SK-N-SH (cell line): ENCODE data around the gene TNFRSF21.

Experiments
- CTCF ChIP-seq: fragments of 200-600 bp; sonication (generic); IDR thresholded peaks from 2 replicates; pipeline ENCODE4 v1.6.1; 2017; ENCODE audit warnings: antibody characterized with exemption, mild to moderate bottlenecking, moderate library complexity
- EZH2phosphoT487 ChIP-seq: fragments of 200-600 bp; sonication (generic); IDR thresholded peaks from 2 replicates; pipeline ENCODE4 v1.6.1; 2017; ENCODE audit warnings: low read depth, mixed run types, mild to moderate bottlenecking, antibody characterized with exemption, moderate library complexity, borderline replicate concordance
- MAX ChIP-seq: IDR thresholded peaks from 2 replicates; pipeline ENCODE4 v1.4.0; 2012; ENCODE audit warnings: low read depth
- POLR2AphosphoS5 ChIP-seq: IDR thresholded peaks from 2 replicates; pipeline ENCODE4 v1.6.1; 2012; ENCODE audit warnings: low read depth, low read length
- RFX5 ChIP-seq: IDR thresholded peaks from 2 replicates; pipeline ENCODE4 v1.6.1; 2012; ENCODE audit warnings: mild to moderate bottlenecking, improper control_type of control experiment, low read length
- TAF1 ChIP-seq: IDR thresholded peaks from 2 replicates; pipeline ENCODE4 v1.6.1; 2012; ENCODE audit warnings: low read depth, mild to moderate bottlenecking, low read length, moderate library complexity, borderline replicate concordance
- TF ChIP-seq, protein P1 (sequence below): fragments of 150-350 bp; IDR thresholded peaks from 2 replicates; pipeline ENCODE4 v1.6.1; 2016; ENCODE audit warnings: mild to moderate bottlenecking, low read depth, low read length

DNA sequence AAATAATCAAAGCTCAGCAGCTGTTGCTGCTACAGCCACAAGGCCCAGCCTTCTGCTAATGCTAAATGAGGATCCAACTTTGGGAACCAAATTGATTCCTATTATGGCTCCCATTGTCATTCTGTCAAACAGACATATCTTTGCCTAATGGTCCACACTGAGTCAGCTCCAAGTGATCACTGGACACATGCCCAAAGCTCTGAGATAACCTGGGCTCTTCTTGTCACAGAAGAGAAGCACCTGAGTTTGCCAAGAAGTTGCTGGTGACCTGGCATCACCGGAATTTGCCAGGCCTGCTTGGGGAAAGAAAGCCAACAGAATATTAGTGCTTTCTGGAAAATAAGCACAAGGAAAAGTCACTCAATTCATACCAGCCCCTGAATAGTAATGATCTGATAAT is 5.8 kb downstream of the TNFRSF21 start:
- TF ChIP-seq, protein P1, sequence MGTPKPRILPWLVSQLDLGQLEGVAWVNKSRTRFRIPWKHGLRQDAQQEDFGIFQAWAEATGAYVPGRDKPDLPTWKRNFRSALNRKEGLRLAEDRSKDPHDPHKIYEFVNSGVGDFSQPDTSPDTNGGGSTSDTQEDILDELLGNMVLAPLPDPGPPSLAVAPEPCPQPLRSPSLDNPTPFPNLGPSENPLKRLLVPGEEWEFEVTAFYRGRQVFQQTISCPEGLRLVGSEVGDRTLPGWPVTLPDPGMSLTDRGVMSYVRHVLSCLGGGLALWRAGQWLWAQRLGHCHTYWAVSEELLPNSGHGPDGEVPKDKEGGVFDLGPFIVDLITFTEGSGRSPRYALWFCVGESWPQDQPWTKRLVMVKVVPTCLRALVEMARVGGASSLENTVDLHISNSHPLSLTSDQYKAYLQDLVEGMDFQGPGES = no peak
- TF ChIP-seq RFX5 (no peak), TAF1 (no peak), MAX (no peak), CTCF (no peak), POLR2AphosphoS5 (no peak), EZH2phosphoT487 (no peak)
